Measurements from ENCODE around the gene PHOSPHO2. TPM values are rescaled to one million over a fixed set of nuclear protein-coding genes. Genes with fewer than 3 reads are reported as not detected.
"Not testable (repeated sequence)": the region's sequence is repeated elsewhere in the genome, so short reads cannot be mapped to it uniquely, and the experiment has no call there.

PHOSPHO2 gene
- total RNA-seq, 1 donor from 2014 or later: 9.9 TPM

- no peak for DNase-seq (ENCODE audit: low spot score)
Observed at GRCh38 chr2:169683425-169684134, 10.7 kb upstream of the PHOSPHO2 start.

DNA sequence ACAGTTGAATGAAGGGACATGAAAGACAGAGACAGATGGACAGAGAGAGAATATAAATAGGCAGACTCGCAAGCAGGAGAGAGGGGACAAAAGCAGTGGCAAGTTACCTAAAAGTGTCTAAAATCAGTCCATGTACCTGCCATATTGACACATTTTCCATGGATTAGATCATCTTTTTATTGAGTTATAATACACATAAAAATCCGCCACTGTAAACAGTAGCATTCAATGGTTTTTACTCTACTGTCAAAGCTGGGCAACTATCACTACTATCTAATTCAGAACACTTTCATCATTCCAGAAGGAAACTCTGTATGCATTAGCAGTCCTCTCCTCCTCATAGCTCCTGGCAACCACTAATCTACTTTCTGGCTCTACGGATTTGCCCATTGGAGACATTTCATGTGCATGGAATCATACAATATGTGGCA, 10.1 kb upstream of the PHOSPHO2 start:
- DNase-seq (ENCODE audit: low spot score): no peak

DNA sequence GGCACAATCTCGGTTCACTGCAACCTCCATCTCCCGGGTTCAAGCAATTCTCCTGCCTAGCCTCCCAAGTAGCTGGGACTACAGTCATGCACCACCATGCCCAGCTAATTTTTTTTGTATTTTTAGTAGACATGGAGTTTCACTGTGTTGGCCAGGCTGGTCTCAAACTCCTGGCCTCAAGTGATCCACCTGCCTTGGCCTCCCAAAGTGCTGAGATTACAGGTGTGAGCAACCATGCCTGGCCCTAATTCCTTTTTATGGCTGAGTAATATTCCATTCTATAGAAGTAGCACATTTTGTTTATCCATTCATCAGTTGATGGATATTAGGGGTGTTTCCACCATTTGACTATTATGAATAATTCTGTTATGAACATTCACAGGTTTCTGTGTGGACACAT, 9.6 kb upstream of the PHOSPHO2 start:
- DNase-seq (ENCODE audit: low spot score): not testable (repeated sequence)

DNA sequence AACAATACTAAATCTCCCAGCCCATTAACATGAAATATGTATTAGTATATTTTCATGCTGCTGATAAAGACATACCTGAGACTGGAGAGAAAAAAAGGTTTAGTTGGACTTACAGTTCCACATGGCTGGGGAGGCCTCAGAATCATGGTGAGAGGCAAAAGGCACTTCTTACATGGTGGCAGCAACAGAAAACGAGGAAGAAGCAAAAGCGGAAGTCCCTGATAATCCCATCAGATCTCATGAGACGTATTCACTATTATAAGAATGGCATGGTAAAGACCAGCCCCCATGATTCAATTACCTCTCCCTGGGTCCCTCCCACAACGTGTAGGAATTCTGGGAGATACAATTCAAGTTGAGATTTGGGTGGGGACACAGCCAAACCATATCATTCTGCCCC, 7.4 kb upstream of the PHOSPHO2 start:
- not testable (repeated sequence) for DNase-seq (ENCODE audit: low spot score)

- not testable (repeated sequence) for DNase-seq (ENCODE audit: low spot score)
Observed at GRCh38 chr2:169687943-169688342, 6.3 kb upstream of the PHOSPHO2 start.

DNA sequence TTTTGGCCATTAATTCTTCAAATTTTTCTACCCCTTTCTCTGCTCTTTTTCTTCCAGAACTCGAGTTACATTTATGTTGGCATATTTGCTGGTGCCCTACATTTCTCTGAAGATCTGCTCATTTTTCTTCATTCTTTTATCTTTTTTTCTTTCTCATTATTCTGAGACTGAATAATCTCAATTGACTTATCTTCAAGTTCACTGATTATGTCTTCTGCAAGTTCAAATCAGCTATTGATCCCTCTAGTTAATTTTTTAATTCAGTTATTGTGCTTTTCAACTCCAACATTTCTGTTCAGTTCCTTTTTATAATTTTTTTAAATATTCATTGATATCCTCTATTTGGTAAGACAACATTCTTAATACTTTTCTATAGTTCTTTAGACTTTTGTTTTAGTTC, 3.3 kb upstream of the PHOSPHO2 start:
- DNase-seq (ENCODE audit: low spot score): no peak

- no peak for DNase-seq (ENCODE audit: low spot score)
Observed at GRCh38 chr2:169692718-169693117, 1.6 kb upstream of the PHOSPHO2 start.

GRCh38 chr2:169693360-169693759, 909 bp upstream of the PHOSPHO2 start:
- DNase-seq (ENCODE audit: low spot score): no peak

- no peak for DNase-seq (ENCODE audit: low spot score)
Observed at GRCh38 chr2:169694894-169695260, 608 bp downstream of the PHOSPHO2 start.

DNA sequence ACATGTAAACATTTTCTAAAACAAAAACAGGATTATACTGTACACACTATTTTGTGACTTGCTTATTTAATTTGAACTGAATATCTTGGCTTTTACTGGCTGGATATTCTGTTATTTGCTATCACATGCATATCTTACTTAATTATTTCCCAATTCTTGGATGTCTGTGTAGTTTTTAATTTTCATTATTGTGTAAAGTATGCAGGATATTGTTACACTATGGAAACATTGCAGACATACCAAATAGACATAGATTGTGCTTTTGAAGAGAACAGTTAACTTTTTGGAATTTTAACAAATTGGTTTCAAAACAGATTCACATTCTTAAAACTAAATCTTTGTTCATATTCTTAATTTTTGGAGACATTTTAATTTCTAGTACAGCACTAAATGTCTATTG, 2.1 kb downstream of the PHOSPHO2 start:
- no peak for DNase-seq (ENCODE audit: low spot score)

GRCh38 chr2:169699173-169699572, 4.9 kb downstream of the PHOSPHO2 start:
- not testable (repeated sequence) for DNase-seq (ENCODE audit: low spot score)

GRCh38 chr2:169702996-169703395, 8.7 kb downstream of the PHOSPHO2 start:
- no peak for DNase-seq (ENCODE audit: low spot score)

DNA sequence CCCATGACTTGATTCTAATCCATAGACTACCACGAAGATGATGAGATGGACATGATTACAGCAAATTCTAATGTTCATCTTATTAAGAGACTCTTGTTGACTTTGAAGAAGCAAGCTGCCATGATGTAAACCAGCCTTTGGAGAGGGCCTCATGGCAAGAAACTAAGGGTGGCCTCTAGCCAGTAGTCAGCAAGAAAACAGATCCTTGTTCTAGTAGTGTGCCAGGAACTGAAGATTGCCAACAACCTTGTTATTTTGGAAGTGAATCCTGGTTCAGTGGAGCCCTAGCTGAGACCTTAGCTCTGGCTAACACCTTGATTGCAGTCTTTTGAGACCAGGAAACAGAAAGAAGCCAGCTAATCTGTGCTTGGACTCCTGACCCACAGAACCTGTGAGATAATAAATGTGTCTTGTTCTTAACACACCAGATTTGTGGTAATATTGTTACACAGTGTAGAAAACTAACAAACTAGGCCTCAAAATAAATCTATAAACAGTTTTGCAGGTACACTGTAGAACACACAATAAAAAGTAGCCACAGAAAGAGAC, 10.0 kb downstream of the PHOSPHO2 start:
- DNase-seq (ENCODE audit: low spot score): no peak

DNA sequence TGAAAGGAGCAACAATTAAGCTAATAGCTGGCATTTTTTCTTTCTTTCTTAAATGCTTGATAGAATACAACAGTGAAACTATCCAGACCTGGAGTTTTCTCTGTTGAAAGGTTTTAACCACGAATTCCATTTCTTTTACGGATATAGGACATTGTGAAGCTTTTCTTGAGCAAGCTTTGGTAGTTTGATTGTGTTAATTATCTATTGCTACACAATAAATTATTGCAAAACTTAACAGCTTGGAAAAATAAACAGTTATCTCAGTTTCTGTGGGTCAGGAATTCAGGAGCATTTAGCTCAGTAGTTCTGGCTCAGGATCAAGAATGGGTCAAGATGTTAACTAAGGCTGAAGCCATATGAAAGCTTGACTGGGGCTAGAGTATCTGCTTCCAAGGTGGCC, 11.7 kb downstream of the PHOSPHO2 start:
- no peak for DNase-seq (ENCODE audit: low spot score)

- DNase-seq (ENCODE audit: low spot score): no peak
Observed at GRCh38 chr2:169707626-169708025, 13.4 kb downstream of the PHOSPHO2 start.

GRCh38 chr2:169709331-169709730, 15.1 kb downstream of the PHOSPHO2 start:
- no peak for DNase-seq (ENCODE audit: low spot score)

DNA sequence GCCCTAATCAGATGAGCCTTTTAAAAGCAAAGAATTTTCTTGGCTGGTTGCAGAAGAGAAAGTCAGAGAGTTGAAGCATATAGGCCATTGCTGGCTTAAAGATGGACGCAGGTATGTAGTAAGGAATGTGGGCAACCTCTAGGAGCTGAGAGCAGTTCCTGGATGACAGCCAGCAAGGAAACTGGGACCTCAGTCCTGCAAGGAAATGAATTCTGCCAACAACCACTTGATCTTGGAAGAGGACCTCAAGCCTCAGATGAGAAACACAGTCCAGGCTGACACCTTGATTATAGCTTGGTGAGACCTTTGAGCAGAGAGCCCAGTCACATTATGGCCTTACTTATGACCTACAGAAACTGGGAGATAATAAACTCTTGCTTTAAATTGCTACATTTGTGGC, 15.7 kb downstream of the PHOSPHO2 start:
- no peak for DNase-seq (ENCODE audit: low spot score)

DNA sequence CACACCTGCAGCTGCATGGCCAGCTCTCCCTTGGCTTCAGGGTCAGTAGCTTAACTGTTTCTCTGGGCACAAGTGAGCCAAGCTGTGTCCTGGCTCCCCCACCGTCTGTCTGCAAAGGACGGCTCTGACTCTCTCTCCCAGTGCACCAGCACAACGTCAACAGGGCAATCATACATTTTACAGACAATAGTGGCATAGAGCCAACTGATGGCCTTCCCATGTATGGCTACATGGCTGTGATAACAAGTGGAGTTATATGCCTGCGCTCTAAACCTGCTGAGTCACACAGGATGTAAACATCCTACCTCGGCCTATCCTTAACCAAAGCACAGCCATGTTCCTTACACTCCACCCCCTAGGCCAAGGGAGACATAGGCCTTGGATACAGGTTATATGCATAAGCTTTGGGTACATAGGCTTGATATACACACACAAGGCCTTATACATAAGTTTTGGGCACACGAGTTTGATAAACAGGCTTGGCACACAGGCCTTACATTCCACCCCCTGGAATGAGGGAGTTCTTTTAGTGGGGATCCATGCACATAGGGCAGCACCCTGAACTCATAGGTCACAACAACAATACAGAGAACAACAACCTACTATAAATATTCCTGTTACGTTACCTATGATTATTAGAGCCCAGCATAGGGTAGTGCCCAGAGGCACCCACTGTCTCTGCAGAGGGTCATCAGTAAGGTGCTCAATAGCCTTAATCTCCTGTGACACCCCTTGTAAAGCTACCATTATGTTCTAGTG, 17.7 kb downstream of the PHOSPHO2 start:
- no peak for DNase-seq (ENCODE audit: low spot score)

DNA sequence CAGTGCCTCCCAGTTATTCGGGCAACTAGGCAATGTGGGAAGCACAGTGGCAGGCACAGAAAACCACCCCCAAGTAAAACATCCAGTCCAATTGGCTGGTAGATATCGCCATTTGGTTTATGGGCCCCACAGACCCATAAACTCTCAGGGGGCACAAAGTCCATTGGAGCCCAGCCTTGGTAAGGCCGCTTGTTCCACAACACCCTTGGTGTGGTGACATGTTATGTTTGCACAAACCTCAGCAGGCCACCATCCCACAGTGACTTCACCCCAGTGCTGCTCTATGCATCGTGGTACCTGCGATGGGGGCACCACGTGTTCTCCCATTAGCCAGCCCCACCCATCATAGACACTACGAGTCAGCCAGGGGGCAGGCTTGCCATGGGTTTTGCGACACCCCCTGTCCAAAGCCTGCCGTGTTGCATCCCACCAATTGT, 18.5 kb downstream of the PHOSPHO2 start:
- DNase-seq (ENCODE audit: low spot score): no peak

- DNase-seq (ENCODE audit: low spot score): no peak
Observed at GRCh38 chr2:169713331-169713730, 19.1 kb downstream of the PHOSPHO2 start.

DNA sequence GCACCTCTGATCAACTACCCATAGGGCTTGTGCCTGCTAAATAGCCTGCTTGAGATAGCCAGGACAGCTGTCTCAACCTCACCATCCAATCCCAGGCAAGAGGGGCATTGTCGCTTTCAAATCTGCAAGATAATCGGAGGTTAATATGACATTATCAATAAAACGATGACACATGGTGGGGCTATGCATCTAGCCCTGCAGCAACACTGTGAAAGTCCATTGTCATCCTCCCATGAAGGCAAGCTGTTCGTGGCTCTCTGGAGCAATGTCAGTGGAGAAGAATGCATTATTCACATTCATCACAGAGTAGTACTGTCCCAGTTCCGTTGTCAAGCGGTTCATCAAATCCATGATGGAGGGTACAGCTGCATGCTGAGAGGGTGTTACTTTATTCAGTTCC, 20.4 kb downstream of the PHOSPHO2 start:
- no peak for DNase-seq (ENCODE audit: low spot score)

Measured in mesenteric fat pad (tissue), 1 donor.